ENCODE data around the gene YPEL2. TPM values are rescaled to one million over a fixed set of nuclear protein-coding genes. Genes with fewer than 3 reads are reported as not detected.
A peak's percentile ranks its signal among the peaks of the same experiment; 100 is the strongest.

The YPEL2 gene
- total and polyA plus RNA-seq, 2 of the 13 experiments (the other 11 are each of a cell fraction or from before 2014, with no cell fraction given), result 8.5 to 21.1 TPM

- TF ChIP-seq ZNF784 (CRISPR knock-in tag; IDR thresholded peaks at IDR 0.05; ENCODE audit: borderline replicate concordance), result peak; percentile 69
- TF ChIP-seq NKX3-1 (CRISPR knock-in tag; IDR thresholded peaks at IDR 0.05), result peak; percentile 63
- TF ChIP-seq STAG1 (CRISPR knock-in tag; IDR thresholded peaks at IDR 0.05), result peak; percentile 48
- TF ChIP-seq PRDM15 (CRISPR knock-in tag; IDR thresholded peaks at IDR 0.05), result peak; percentile 51; the same call in 1 of the 2 replicates
- TF ChIP-seq RELA (CRISPR knock-in tag; IDR thresholded peaks at IDR 0.05), result 0 out of 2 replicates have a peak, but pooled peaks have one; percentile 48
- peak; percentile 71; the same call in 1 of the 2 replicates for TF ChIP-seq ZNF317 (CRISPR knock-in tag; IDR thresholded peaks at IDR 0.05)
- no peak for TF ChIP-seq MTA3 (CRISPR knock-in tag; IDR thresholded peaks at IDR 0.05)
- peak; percentile 95 for TF ChIP-seq ZBTB7B (CRISPR knock-in tag; IDR thresholded peaks at IDR 0.05)
- peak; percentile 41; the same call in 1 of the 2 replicates for TF ChIP-seq ETV6 (CRISPR knock-in tag; conservative IDR thresholded peaks at IDR 0.05)
- TF ChIP-seq MAZ (IDR thresholded peaks at IDR 0.05; ENCODE audit: borderline replicate concordance, low read depth, low read length), result no peak
- peak; percentile 55; the same call in 1 of the 2 replicates for TF ChIP-seq MAZ (CRISPR knock-in tag; IDR thresholded peaks at IDR 0.05; ENCODE audit: low read depth)
- peak; percentile 94 for TF ChIP-seq FOXK2 (IDR thresholded peaks at IDR 0.05)
- peak; percentile 95 for TF ChIP-seq FOXA3 (CRISPR knock-in tag; IDR thresholded peaks at IDR 0.05)
- TF ChIP-seq SIN3A (IDR thresholded peaks at IDR 0.05; ENCODE audit: borderline replicate concordance, low read depth, low read length), result peak; percentile 94
- no peak for TF ChIP-seq ZNF891 (CRISPR knock-in tag; IDR thresholded peaks at IDR 0.05)
- peak; percentile 43; the same call in 1 of the 2 replicates for TF ChIP-seq TOPORS (CRISPR knock-in tag; IDR thresholded peaks at IDR 0.05)
- peak; percentile 5 for TF ChIP-seq PRPF4 (IDR thresholded peaks at IDR 0.05; ENCODE audit: low read depth, low read length, poor library complexity, severe bottlenecking)
- TF ChIP-seq MTA1 (CRISPR knock-in tag; IDR thresholded peaks at IDR 0.05; ENCODE audit: borderline replicate concordance), result peak; percentile 90
- peak; percentile 47 for TF ChIP-seq ZFX (CRISPR knock-in tag; IDR thresholded peaks at IDR 0.05; ENCODE audit: low read depth)
- peak; percentile 98 for TF ChIP-seq SALL1 (CRISPR knock-in tag; IDR thresholded peaks at IDR 0.05)
- 0 out of 2 replicates have a peak, but pooled peaks have one; percentile 46 for TF ChIP-seq TOE1 (CRISPR knock-in tag; IDR thresholded peaks at IDR 0.05)
- peak; percentile 97 for TF ChIP-seq MIXL1 (CRISPR knock-in tag; IDR thresholded peaks at IDR 0.05)
- 0 out of 2 replicates have a peak, but pooled peaks have one; percentile 82 for TF ChIP-seq SNAPC2 (CRISPR knock-in tag; IDR thresholded peaks at IDR 0.05)
- TF ChIP-seq SNAI1 (CRISPR knock-in tag; IDR thresholded peaks at IDR 0.05; ENCODE audit: borderline replicate concordance), result peak; percentile 94; the same call in 1 of the 2 replicates
- TF ChIP-seq ZKSCAN8 (CRISPR knock-in tag; IDR thresholded peaks at IDR 0.05; ENCODE audit: borderline replicate concordance), result peak; percentile 96
- no peak for TF ChIP-seq SOX6 (IDR thresholded peaks at IDR 0.05)
- peak; percentile 99 for TF ChIP-seq SOX6 (CRISPR knock-in tag; IDR thresholded peaks at IDR 0.05)
- TF ChIP-seq CHD4 (IDR thresholded peaks at IDR 0.05; ENCODE audit: borderline replicate concordance, low read length), result peak; percentile 70; the same call in 1 of the 2 replicates
Measured at GRCh38 chr17:59366773-59367656, 35.6 kb downstream of the YPEL2 start (continued).
